HG03066 (cell line): ENCODE measurements around the gene SPINK14.
A peak's percentile ranks its signal among the peaks of the same experiment; 100 is the strongest.

Experiments
- ATAC-seq: cut with Tn5 transposase; IDR thresholded peaks from one replicate; pipeline ENCODE4 v1.9.1; 2021; ENCODE audit warnings: low read depth; ENCODE audit not compliant: unreplicated experiment

Gene SPINK14, protein sequence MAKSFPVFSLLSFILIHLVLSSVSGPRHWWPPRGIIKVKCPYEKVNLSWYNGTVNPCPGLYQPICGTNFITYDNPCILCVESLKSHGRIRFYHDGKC

DNA sequence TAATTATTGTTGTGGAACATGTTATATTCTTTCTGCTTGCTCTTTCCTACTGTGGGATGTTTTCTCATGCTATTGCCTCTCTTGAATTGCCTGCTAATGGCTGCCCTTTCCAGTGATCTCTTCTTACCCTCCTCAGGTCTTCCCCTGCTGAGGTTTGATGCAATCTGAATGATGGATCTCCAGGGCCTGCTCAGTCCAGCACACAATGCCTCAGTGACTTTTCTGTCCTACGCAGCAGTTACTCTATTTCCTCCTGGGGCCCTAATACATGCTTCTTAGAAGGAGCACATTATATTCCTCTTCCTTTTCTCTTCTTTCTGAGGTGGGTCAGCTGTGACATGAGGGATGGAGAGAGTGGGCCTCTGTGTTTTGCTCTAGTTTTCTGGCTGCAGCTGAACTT, at the start of gene SPINK14:
Gene SPINK14 (plus strand): TSS at position 301 of the 400 bp plus-strand sequence. CDS start 1,187 bp downstream, outside the sequence.
- no peak for ATAC-seq

DNA sequence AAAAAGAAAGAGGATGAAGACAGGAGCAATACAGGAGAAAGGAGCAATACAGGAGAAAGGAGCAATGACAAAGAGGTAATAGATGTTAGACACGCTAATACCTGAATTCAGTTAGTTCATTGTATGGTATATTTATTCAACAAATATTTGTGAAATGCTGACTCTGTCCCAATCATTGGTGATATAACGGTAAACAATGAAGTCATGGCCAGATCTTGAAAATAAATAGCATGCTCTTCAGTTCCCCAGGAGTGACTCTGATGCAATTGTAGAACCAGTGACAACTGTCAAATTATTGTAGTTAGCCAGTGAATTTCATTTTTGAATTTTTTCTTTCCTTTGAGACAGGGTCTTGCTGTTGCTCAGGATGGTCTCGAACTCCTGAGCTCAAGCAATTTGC, 48.0 kb upstream of the SPINK14 start:
- ATAC-seq = no peak

DNA sequence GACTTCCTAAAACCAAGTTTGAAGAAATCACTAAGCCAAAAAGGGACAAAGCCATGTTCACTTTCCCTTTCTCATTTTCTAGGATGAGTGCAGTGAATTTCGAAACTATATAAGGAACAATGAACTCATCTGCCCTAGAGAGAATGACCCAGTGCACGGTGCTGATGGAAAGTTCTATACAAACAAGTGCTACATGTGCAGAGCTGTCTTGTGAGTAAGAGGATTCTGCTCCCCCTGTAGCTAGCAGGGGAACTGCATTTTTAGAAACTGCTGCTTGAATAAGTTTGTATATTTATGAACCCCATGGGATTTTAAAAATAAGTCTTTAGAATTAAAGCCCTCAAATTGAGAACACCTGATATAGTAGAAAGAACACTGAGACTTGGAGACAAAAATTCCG, 42.7 kb upstream of the SPINK14 start:
- no peak for ATAC-seq

DNA sequence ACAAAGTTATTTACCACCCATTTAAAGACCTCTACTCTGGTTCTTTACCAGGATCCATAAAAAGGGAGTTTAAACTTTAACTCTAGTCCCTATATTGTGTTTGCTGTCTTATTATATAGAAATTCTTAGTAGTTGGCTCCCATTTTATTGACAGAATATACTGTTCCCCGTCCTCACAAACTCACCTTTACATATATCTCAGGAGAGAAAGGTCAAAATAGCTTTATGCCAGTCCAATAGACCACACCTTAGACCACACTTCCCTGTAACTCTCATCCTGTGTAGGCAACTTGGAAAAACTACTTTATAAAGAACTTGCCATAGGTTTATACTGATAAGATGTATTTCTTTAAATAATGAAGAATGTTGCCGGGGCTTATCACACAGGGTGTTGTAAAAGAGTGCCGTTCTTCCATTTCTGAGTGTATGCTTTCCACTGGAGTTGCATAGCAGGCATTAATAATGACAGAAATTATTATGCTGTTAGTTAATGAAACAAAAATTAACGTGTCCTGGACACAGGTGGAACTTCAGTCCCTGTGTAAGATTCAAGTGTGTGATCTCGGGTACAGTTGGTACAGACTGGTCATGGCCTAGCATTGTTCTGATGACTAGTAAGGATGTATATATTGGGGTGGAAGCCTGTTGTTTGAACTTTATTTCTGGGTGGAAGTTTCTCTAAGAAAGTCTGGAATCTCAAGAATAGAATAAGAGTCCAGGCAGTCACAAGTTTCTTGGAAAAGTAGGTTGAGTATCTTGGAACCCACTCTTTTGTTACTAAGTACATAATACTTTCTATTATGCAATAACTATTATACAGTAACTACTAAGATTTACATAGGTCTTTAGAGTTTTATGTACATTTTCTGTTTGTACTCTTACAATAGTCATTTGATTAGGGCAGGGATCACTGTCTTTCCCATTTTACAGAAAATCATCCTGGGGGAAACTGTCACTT, 33.0 kb upstream of the SPINK14 start:
- ATAC-seq = no peak

DNA sequence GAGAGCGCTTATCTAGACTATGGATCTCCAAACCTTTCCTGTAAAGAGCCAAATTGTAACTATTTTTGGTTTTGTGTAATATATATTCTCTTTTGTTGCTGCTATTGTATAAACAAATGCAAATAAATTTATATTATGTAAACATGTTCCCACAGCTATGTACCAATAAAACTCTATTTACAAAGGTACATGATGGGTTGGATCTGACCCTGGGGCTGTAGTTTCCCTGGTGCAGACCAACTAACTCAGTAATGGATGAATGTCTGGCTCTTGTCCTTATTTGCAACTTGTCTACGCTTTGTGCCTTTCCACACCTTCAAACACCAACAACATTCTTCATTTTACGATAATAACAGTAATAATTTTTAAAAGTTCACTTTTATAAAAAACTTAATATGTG, 27.5 kb upstream of the SPINK14 start:
- no peak for ATAC-seq

DNA sequence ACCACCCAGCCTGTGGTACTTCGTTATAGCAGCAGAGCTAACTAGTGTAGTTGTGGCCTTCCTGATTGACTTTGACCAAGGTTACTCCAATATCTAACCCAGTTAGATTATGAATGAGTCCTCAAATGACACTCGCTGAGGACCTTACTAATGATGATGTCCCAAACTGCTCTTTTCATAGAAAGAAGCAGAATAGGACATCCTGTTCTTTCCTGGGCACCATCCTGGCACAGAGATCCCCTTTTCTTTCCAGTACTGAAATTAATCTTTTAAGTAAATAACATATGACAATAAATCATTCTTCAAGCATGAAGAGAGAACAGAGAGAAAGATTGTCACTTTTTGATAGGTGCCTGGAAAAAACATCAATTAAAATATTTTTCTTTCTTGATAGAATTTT, 26.7 kb upstream of the SPINK14 start:
- no peak for ATAC-seq

DNA sequence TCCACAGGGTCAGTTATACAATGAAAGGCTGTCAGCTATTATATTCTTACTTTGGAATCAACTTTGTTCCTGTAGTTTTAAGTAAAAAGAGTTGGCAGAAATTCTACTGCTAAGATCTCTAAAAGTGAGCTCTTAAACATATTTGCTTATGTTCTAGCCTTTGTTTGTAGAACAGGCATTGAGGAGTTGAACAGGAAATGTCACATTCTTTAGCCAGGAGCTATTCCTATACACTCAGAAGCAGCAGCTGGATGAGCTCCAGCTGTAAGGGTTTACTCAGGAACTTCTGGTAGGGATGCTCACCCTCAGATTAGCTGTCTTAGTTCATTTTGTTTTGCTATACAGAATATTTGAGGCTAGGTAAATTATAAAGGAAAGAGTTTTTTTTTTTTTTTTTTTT, 22.4 kb upstream of the SPINK14 start:
- no peak for ATAC-seq

DNA sequence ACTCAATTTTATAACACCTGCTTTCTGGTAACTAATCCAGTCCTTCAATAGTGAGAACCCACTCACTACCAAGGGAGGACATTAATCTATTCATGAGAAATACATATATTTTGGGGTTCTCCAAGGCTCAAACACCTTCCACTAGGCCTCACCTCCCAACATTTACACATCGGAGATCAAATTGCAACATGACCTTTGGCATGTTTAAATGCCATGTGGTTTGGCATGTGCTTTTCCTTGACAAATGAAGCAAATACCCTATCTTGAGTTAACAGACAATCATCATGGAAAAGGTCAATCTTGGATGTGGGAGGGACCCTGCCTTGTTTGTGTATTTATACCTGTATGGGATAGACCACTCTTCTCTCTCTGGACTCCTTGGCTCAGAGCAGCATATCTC, 21.9 kb upstream of the SPINK14 start:
- no peak for ATAC-seq

DNA sequence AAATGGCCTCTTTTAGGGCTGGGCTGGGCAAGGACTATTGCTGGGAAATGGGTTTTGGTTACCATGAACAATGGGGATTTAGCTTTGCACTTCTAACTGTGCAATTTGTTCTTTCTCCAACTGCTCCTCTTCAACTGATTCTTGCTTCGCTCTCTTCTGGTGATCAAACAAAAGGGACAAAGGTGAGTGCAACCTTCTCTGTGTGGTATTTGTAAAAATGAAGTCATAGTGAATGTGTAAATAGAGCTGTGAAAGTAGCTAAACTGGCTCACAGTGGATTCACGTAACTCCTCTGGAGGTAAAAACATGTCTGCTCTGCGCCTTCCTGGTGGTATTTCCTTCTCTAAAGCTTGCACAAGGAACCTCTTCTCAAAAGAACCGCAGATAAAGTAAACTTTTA, 20.9 kb upstream of the SPINK14 start:
- no peak for ATAC-seq

DNA sequence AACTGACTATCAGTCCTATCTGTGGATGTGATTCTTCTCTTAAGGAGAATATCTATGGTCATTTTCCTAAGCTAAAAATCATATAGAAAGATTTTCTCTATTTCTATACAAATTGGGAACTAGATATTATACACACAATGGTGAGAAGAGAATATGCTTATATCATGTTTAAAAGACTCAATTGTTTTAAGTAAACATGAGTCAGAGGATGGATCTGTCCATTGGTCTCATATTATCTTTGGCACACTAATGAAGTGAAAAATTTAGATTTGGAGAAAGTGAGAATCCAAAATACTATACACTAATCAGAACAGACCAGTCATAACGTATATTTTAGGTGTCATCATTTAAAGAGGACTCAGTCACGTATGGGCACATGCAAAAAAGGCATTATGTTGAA, 16.5 kb upstream of the SPINK14 start:
- ATAC-seq = no peak

DNA sequence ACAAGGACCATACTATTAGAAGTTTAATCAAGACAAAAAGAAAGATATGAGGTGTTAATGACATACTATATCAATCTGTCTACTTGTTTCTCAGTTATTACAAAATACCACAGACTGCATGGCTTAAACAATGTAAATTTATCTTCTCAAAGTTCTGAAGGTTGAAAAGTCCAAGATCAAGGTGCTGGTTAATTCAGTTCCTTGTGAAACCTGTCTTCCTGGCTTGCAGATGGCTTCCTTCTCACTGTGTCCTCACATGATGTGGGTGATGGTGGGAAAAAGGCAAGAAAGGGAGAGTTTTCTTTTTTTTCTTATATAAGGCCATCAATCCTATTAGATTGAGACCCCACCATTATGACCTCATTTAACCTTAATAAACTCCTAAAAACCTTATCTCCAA, 15.6 kb upstream of the SPINK14 start:
- no peak for ATAC-seq

DNA sequence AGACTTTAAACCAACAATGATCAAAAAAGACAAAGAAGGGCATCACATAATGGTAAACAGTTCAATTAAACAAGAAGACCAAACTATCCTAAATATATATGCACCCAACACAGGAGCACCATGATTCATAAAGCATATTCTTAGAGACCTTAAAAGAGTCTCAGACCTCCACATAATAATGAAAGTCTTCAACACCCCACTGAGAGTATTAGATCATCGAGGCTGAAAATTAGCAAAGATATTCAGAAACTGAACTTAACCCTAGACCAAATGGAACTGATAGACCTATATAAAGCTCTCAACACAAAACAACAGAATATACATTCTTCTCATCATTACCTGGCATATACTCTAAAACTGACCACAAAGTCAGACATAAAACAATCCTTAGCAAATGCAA, 11.7 kb upstream of the SPINK14 start:
- ATAC-seq = no peak

DNA sequence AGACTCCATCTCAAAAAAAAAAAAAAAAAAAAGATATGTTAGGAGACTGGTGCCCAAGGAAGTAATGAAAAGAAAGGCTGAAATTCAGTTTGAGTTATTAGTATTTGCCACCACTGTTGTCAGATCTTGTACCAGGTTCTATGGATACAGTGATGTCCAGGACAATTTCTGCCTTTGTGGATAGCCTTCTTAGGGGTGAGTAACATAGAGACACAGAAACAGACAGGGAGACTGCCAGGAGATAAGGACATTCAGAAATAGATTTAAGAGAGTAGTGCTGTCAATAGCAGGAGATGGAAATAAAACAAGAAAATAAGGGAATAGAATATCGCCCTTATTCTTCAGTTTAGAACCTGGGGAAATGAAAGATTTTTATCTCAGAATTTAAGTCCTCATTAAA, 6.3 kb upstream of the SPINK14 start:
- ATAC-seq = no peak

DNA sequence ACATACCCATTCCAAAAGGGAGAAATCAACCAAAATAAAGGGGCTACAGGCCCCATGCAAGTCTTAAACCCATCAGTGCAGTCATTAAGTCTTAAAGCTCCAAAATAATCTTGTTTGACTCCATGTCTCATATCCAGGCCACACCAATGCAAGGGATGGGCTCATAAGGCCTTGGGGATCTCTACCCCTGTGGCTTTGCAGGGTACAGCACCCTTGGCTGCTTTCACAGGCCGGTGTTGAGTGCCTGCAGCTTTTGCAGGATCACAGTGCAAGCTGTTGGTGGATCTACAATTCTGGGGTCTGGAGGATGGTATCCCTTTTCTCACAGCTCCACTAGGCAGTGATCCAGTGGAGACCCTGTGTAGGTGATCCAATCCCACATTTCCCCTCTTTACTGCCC, 5.0 kb upstream of the SPINK14 start:
- no peak for ATAC-seq

DNA sequence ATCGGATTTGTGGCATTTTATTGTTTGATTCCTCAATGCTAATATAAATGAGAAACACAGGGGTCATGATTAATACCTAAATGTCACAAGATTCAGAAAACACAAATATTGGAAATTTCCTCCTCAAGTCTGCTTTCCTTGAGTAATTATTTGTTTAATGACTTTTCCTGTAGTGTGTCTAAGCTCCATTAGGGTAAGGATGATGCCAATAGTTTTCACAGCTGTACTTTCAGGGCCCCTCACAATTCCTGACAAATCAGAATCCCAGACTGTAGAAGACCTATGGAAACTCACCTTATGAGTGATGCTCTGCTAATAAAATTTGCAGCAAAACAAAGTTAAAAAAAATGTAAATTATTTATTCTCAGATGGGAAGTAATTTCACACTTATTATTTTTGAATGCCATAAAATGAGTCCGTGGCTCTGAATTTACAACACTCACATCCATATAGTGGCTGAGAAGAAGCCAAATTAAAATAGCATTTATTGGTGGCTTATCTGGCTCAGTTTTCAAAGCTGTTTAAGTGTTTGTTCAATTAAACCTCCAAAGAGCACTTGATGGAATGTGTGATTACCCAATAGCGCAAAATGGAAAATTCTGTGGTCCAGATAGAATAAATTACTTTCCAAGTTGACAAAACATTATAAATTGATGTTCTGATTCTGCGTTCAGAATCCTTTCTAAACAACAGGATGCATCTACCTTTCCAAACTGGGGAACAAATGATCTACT, 1.6 kb upstream of the SPINK14 start:
- ATAC-seq = no peak

DNA sequence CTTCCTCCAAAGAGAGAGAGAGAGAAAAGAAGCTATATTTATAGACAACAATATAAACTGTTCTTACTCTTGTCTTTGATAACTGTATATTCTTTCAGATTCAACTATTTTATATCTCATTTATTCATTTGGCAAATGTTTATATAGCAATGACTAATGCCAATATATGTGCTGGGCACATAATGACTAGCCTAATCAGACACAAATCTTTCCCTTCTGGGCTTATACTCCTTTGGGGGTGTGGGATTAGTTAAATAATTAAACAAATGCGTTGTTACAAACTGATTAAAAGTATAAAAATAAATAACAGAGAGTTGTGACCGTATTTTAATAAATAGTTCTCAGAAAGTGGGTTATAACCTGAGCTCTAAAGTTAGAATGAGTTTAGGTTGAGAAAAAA, 4.0 kb downstream of the SPINK14 start:
- no peak for ATAC-seq

DNA sequence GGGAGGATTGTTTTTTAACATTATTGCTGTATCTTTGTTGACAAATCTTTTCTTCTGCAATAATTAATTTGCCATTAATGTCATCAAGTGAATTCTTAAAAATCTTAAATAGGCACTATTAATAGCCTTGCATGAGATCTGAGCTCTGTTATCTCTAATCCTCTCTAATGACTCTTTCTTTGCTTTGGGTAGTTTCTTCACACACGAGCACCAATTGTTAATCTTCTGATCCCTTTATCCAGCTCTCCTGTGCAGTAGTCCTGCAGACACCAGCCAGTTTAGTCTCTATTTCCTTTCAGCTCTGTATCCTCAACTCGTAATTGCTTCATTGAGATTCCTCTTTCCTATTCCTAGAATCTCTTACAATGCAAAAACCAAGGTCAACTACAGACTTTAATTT, 8.1 kb downstream of the SPINK14 start:
- no peak for ATAC-seq

DNA sequence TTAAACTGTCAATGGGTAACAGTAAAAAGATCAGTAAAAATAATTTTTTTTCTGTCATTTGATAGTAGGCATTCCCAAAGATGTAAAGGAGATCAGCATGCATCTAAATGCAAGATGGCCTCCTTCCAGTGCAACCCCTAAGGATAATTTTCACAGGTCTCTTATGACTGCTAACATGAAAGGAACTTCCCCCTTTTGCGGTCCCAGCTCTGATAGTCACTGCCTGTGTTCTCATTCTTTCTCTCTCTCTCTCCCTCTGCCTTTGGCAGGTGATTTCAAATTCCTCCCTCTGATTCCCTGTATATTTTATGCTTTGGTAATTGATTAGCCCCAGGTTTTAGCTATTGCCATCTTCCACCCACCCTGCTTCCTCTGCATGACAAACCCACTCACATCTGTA, 8.9 kb downstream of the SPINK14 start:
- no peak for ATAC-seq

DNA sequence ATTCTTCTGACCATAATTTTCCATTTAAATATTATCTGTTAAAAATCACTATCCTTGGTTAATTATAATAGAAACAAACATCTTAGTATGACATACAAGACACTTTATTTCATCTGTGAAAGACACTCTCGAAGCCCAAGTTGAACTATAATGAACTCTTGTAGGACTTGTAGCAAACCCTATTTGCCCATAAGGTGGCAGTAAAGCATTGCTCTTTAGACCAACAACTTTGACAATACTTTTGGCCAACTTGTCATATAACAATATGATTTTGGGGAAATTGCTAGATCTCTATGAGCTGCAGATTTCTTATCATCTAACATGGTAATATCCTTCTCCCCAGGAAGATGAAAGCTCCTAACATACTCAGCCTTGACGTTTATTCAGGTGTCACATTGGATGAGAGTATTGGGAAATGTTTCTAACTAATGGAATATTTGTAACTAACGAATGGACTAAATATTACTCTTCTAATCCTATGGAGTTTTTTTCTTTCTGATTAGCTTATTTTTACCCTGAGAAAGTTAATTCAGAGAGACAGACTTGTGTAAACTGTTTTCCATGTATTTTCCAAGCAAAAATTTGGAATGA, 11.0 kb downstream of the SPINK14 start:
- ATAC-seq = no peak

DNA sequence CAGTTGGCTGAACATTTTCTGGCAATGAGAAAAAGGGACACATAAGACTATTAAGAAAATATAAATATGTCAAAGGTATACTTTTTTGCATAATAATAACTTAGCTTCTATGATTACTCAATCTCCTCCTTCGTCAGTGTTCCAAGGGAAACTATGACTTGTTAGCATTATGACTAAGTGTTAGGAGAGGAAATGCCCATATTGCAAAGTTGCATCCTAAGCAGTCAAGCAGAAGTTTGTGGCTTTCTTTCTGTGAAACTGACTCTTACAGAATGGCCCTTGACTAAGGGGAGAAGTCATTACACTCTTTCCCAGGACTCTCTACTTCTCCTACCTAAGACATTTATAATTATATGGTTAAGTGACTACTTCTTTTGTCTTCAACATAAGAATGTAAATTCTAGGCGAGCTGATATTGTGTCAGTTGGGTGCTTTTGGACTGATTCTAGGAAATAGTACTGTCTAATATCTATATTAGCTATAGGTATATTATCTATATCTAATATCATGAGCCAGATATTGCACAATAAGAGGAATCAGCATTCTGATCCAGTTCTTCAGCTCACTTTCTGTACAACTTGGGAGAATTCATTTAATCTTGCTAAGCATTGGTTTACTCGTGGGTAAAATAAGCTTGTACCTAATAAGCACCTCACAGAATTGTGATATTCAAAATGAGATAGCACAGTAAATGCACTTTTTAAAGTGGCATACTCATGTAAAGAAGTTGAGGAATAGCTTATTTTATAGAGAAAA, 18.1 kb downstream of the SPINK14 start:
- peak; percentile 68 for ATAC-seq

DNA sequence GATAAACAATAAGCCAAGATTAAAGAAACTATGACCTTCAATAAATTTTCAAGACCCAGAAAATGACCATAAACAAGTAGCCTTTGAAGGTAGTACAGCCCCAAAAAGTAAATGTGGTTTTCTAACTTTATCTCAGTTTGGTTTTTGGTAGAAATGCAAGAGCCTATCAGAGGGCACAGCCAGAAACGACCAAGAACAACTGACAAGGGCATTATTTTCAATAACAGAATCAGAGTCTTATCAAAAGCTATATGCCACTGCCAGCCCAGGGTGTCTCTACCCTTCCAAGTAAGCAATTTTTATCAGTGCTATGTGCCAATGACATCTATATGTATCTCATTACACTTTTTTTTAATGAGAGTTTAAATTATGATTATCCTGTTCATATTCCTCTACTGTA, 22.7 kb downstream of the SPINK14 start:
- ATAC-seq = no peak
